Measurements from ENCODE around the gene MIEF1.

MIEF1 gene

DNA sequence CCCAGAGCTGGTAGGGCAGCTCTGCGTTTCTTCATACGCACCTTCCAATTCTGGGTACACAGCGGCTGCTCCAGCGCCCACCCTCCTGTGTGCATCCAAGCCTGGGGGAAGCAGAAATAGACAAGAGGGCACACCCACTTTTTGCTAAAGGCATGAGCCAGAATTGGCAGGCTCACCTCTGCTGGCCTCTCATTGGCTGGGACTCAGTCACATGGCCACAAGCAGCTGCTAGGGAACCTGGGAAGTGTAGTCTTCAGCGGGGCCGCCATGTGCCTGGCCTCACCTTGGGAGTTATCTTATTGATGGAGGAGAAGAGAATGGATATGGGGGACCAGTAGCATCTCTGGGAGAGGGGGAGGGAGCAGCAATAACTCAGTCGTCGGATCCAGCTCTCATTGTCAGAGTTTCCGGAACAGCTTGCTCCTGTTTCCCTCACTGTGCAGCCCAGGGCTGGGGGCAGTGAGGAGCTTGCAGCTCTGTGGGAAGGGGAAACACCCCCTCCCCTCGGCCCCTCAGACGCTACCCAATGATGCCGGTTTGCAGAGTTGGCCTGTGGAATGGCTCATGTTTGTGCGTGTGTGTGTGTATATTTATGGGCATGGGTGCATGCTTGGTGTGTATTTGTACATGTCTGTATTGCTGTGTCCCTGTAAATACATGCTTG lies 11.8 kb upstream of the MIEF1 start:
- Histone ChIP-seq H3K4me3 (no peak overlapping the region), H3K27me3 (ENCODE audit: low read depth) (no peaks in the 10 kb centered on the region; the same call in 1 of the 2 replicates), H3K9me3 (no peaks in the 10 kb centered on the region), H3K4me1 (no peaks in the 10 kb centered on the region), H3K36me3 (replicated peaks) (no peaks in the 10 kb centered on the region)
- peak; percentile 79 to 90 for DNase-seq (ENCODE audit: low spot score in 2 of 2)
- in situ Hi-C loops (cut with MboI; ENCODE audit: low sequenced_read_pairs), result no loop called here

DNA sequence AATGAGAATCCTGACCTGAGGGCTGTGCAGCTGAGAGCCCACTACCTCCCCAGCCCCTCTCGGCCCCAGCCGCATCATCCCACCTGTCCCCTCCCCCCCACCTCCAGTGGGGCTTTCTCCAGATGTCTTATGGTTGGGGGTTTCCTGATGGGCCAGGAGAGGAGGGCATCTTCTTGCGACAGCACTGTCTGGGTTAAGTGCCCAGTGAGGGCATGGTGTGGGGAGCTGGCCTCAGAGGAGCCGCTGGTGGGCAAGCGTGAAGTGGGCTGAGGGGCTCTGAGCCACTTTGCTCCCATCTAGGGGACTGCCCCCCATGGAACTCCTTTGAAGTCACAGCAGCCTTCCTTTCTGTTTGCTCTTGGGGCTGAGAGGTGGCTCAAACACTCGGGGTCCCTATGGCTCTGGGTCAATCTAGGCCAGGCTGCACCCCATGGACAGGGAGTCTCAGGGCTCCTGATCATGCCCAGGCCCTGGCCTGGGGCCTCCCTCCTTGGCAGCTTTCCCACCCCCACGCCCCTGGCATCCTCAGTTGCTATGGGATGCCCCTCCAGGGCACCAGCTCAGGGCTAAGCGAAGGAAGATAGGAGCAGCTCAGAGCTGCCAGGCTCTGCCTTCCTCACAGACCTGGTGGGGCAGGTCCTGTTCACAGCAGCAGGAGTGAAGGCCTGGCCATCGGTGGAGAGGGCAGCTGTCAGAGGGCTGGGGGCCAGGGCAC lies 11.0 kb upstream of the MIEF1 start:
- no peak for DNase-seq (ENCODE audit: low spot score in 2 of 2)
- H3K4me1 ChIP-seq, result no peaks in the 10 kb centered on the region
- H3K36me3 ChIP-seq (replicated peaks), result no peaks in the 10 kb centered on the region
- H3K9me3 ChIP-seq, result no peaks in the 10 kb centered on the region
- no peak overlapping the region for H3K4me3 ChIP-seq
- no peaks in the 10 kb centered on the region; the same call in 1 of the 2 replicates for H3K27me3 ChIP-seq (ENCODE audit: low read depth)
- in situ Hi-C loops (cut with MboI; ENCODE audit: low sequenced_read_pairs), result no loop called here

DNA sequence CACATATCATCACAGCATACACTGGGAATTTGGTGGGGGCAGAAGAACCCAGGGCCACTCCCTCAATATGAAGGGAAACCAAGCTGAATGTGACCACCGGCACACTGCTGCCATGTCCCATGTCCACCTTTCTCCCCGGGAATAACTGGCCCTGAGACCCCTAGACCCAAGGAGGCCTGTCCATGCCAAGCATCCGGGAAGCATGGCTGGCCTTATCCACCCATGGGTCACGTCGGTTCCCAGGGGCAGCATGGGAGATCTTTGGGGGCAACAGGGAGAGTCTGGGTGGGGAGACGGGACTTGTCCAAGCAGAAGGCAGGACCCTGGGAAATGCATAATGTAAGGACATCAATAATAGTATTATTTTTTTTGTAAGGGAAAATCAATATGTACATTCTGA lies 10.4 kb upstream of the MIEF1 start:
- H3K4me1 ChIP-seq, result no peaks in the 10 kb centered on the region
- in situ Hi-C loops (cut with MboI; ENCODE audit: low sequenced_read_pairs), result no loop called here
- H3K27me3 ChIP-seq (ENCODE audit: low read depth), result no peaks in the 10 kb centered on the region; the same call in 1 of the 2 replicates
- no peaks in the 10 kb centered on the region for H3K9me3 ChIP-seq
- H3K4me3 ChIP-seq, result no peak overlapping the region
- DNase-seq (ENCODE audit: low spot score in 2 of 2), result no peak
- no peaks in the 10 kb centered on the region for H3K36me3 ChIP-seq (replicated peaks)

DNA sequence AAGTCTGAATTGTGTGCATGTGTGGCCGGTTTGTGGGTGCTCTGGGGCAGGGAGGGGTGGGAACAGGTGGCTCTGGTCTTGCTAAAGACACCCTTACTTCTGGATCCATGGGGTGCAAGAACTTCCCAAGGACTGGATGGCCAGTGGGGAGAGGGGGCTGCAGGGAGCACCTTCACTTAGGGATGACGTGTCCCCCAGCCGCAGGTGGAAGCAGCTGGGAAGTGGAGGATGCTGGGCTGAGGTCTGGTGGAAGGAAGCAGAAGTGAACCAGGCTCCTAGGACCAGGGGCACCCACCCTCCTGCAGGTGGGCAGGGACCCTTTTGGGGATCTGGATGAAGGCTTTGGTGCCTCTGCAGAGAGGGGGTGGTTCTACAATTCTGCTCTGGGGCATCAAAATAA lies 9.9 kb upstream of the MIEF1 start:
- in situ Hi-C loops (cut with MboI; ENCODE audit: low sequenced_read_pairs), result no loop called here
- H3K4me3 ChIP-seq, result no peak overlapping the region
- no peaks in the 10 kb centered on the region for H3K9me3 ChIP-seq
- no peaks in the 10 kb centered on the region; the same call in 1 of the 2 replicates for H3K27me3 ChIP-seq (ENCODE audit: low read depth)
- H3K36me3 ChIP-seq (replicated peaks), result no peaks in the 10 kb centered on the region
- DNase-seq (ENCODE audit: low spot score in 2 of 2), result no peak
- H3K4me1 ChIP-seq, result no peaks in the 10 kb centered on the region

DNA sequence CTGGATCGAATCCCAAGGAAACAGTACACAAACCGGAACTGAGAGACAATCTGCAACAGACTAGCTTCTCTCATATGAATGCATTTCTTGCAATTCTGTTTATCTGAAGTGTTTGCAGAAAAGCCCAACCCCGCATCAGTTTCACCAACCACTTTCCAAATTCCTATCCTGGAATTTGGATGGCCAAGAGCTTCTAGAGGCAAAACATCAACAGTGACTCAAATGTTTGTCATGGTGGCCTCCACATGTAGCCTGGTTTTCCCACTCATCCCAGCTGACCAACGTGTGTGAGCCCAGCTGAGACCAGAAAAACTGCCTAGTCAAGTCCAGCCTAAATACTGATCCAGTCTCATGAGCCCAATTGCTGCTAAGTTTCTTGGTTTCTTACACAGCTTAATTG lies 8.3 kb upstream of the MIEF1 start:
- Histone ChIP-seq H3K27me3 (ENCODE audit: low read depth) (no peaks in the 10 kb centered on the region; the same call in 1 of the 2 replicates), H3K36me3 (replicated peaks) (no peaks in the 10 kb centered on the region), H3K9me3 (no peaks in the 10 kb centered on the region), H3K4me3 (no peak overlapping the region), H3K4me1 (no peaks in the 10 kb centered on the region)
- DNase-seq (ENCODE audit: low spot score in 2 of 2), result no peak
- in situ Hi-C loops (cut with MboI; ENCODE audit: low sequenced_read_pairs), result no loop called here

DNA sequence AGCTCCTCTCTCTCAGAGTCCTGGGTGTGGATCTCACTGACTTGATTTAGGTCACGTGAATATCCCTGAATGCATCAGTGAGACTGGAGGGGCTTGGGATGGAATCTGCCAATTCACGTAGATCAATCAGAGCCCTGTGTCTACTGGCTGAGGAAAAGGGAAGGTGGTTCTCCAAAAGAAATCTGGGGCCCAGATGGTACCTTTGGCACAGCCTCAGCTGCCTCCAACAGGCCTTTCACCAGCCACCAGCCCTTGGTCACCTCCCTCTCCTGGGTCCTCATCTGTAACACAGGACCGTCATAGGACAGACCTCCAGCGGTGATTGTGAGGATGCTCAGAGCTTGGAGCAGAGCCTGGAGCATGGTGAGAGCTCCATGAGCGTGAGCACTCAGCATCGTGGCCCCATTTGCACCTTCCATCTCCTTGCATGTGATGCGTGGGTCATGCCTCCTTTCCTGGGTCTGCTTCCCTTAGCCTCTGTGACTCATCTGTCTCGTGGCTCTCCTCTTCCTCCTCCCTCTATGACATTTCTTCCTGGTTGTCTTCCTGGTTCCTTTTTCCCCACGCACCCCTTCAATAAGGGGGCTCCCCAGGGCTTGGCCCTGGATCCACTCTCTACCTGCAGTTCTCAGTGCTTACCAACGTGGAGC lies 7.5 kb upstream of the MIEF1 start:
- in situ Hi-C loops (cut with MboI; ENCODE audit: low sequenced_read_pairs), result no loop called here

DNA sequence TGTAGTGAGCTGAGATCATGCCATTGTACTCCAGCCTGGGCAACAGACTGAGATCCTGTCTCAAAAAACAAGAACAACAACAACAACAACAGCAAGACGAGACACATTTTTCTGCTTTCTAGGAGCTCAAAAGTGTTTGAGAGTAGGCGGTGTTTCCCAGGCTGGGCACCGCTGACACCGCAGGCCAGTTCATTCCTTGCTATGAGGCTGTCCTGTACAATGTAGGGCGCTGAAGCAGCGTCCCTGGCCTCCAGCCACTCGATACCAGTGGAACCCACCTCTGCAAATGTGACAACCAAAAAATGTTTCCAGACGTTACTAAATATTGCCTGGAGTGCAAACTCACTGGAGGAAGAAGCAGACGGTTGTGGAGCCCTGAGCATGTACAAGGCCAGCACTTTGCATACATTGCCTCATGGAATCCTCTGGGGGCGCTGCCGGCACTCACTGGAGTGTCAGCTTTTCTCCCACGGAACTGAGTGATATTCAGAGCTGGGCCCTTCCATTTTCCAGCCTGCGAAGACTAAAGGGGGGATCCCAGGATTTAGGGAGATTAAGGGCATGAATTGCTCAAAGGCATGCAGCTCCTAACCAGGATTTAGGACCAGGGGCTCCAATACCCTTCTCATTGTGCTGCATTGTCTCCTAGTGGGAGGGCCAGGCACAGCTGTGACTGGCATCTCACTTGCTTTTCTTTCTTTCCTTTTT lies 5.8 kb upstream of the MIEF1 start:
- Histone ChIP-seq H3K36me3 (replicated peaks) (no peaks in the 10 kb centered on the region), H3K27me3 (ENCODE audit: low read depth) (no peaks in the 10 kb centered on the region; the same call in 1 of the 2 replicates), H3K9me3 (no peaks in the 10 kb centered on the region), H3K4me3 (no peak overlapping the region), H3K4me1 (no peaks in the 10 kb centered on the region)
- in situ Hi-C loops (cut with MboI; ENCODE audit: low sequenced_read_pairs), result no loop called here
- DNase-seq (ENCODE audit: low spot score in 2 of 2), result peak; percentile 63 to 85

More for the DNA sequence above, 7.5 kb upstream of the MIEF1 start:
- no peak overlapping the region for H3K4me3 ChIP-seq
- no peaks in the 10 kb centered on the region for H3K36me3 ChIP-seq (replicated peaks)
- H3K9me3 ChIP-seq, result no peaks in the 10 kb centered on the region
- DNase-seq (ENCODE audit: low spot score in 2 of 2), result no peak
- no peaks in the 10 kb centered on the region for H3K4me1 ChIP-seq
- no peaks in the 10 kb centered on the region; the same call in 1 of the 2 replicates for H3K27me3 ChIP-seq (ENCODE audit: low read depth)

DNA sequence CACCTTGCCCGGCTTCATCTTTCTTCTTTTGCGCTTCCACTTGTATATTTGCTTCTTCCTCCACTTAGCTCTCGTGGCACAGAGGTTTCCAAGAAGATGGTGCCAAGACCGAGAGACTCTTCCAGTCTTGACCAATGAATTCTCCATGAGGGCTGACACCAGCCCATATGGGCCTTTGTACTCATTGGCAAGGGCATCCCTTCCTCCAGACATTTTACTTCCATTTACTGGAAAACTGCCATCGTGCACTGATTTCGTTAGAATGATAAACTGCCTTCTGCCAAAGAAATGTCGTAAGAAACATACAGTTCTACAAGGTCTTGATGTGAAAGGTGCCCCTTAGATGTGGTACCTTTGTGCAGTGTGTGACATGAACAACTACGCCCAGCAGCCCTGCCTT lies 4.7 kb upstream of the MIEF1 start:
- no peaks in the 10 kb centered on the region for H3K9me3 ChIP-seq
- H3K4me3 ChIP-seq, result no peak overlapping the region
- DNase-seq (ENCODE audit: low spot score in 2 of 2), result no peak
- no peaks in the 10 kb centered on the region; the same call in 1 of the 2 replicates for H3K27me3 ChIP-seq (ENCODE audit: low read depth)
- in situ Hi-C loops (cut with MboI; ENCODE audit: low sequenced_read_pairs), result no loop called here
- H3K36me3 ChIP-seq (replicated peaks), result peaks cover 1% of the 10 kb centered on the region; the same call in 1 of the 2 replicates
- H3K4me1 ChIP-seq, result peaks cover 4% of the 10 kb centered on the region

DNA sequence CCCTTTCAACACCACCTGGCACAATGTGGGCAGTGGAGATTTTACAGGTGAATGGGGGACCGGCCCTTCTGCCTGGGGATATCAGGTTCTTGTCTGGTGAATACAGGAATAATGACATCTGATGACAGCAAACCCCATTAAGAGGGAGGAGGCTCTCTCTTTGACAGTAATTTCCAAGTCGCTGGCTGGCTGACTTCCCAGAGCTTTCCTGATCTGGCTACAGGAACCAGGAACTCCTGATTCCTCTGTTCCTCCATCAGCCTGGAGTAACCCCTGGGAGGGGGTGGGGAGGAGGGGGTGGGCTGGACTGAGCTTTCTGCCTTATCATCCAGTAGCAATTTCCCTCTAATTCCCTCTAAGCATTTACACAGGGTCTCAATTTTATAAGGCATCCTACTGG lies 3.7 kb upstream of the MIEF1 start:
- DNase-seq (ENCODE audit: low spot score in 2 of 2), result no peak
- H3K4me1 ChIP-seq, result peaks cover 6% of the 10 kb centered on the region
- H3K4me3 ChIP-seq, result no peak overlapping the region
- H3K9me3 ChIP-seq, result no peaks in the 10 kb centered on the region
- in situ Hi-C loops (cut with MboI; ENCODE audit: low sequenced_read_pairs), result no loop called here
- H3K36me3 ChIP-seq (replicated peaks), result peaks cover 8% of the 10 kb centered on the region
- no peaks in the 10 kb centered on the region; the same call in 1 of the 2 replicates for H3K27me3 ChIP-seq (ENCODE audit: low read depth)

DNA sequence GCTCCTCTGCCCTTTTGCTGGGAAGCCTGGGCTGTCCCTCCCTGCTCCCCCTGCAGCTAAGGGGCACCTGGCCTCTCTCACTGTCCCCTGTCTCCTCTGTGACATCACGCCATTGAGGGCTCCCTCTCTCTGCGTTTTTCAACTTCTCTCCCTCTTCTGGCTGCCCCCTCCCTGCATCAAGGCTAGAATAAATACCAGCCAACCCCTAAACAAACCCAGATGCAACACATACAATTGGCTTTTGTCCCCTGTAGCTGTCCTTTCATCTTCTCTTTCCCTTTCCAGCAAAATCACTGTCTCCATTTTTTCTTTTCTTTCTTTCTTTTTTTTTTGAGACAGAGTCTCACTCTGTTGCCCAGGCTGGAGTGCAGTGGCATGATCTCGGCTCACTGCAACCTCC lies 3.3 kb upstream of the MIEF1 start:
- Histone ChIP-seq H3K27me3 (ENCODE audit: low read depth) (no peaks in the 10 kb centered on the region; the same call in 1 of the 2 replicates), H3K4me3 (no peak overlapping the region), H3K9me3 (no peaks in the 10 kb centered on the region), H3K4me1 (peaks cover 10% of the 10 kb centered on the region), H3K36me3 (replicated peaks) (peaks cover 12% of the 10 kb centered on the region)
- no peak for DNase-seq (ENCODE audit: low spot score in 2 of 2)
- in situ Hi-C loops (cut with MboI; ENCODE audit: low sequenced_read_pairs), result no loop called here

DNA sequence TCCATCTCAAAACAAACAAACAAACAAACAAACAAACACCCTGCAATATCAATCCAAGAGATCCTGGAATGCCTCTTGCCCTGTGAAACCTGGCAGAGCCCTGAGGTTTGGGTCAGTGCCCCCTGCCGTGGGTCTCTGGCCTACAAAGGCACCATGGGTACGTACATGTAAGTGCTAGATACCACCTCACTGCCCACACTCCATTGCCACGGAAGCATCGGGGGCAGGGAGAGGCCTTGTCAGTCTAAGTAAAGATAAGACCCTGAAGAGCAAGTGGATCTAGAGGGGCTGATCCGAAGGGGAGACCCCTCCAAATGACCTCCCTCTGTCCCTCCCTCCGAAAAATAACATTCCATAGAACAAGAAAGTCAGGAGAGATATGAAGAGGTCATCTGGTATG lies 2.0 kb upstream of the MIEF1 start:
- Histone ChIP-seq H3K9me3 (no peaks in the 10 kb centered on the region), H3K36me3 (replicated peaks) (peaks cover 25% of the 10 kb centered on the region), H3K4me3 (no peak overlapping the region), H3K27me3 (ENCODE audit: low read depth) (no peaks in the 10 kb centered on the region), H3K4me1 (peaks cover 10% of the 10 kb centered on the region)
- in situ Hi-C loops (cut with MboI; ENCODE audit: low sequenced_read_pairs), result no loop called here
- no peak for DNase-seq (ENCODE audit: low spot score in 2 of 2)

DNA sequence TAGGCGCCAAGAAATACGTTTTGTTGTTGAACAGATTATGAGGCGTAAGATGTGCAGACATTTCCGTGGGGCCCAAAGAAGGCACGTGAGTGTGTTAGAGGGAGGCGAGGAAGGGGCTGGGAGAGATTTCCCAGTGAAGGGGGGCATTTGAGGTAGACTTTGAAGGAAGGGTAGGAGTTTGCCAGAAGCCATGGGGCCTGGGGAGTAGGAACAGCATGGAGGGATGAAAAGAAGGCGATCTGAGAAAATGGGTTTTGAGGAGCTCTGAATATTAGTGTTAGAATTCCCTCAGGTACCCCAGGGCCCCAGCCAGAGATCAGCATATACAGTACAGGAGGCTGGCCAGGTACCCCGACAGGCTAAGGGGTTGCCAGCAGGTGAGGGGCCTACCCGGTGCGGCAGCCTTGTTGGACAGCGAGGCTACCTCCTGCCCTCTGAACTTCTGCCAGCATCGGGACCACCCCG lies 414 bp upstream of the MIEF1 start:
- Histone ChIP-seq H3K27me3 (ENCODE audit: low read depth) (no peaks in the 10 kb centered on the region), H3K4me1 (peaks cover 10% of the 10 kb centered on the region), H3K4me3 (peak overlapping the region; percentile 86), H3K36me3 (replicated peaks) (peaks cover 41% of the 10 kb centered on the region), H3K9me3 (no peaks in the 10 kb centered on the region)
- DNase-seq (ENCODE audit: low spot score in 2 of 2), result no peak
- in situ Hi-C loops (cut with MboI; ENCODE audit: low sequenced_read_pairs), result no loop called here

DNA sequence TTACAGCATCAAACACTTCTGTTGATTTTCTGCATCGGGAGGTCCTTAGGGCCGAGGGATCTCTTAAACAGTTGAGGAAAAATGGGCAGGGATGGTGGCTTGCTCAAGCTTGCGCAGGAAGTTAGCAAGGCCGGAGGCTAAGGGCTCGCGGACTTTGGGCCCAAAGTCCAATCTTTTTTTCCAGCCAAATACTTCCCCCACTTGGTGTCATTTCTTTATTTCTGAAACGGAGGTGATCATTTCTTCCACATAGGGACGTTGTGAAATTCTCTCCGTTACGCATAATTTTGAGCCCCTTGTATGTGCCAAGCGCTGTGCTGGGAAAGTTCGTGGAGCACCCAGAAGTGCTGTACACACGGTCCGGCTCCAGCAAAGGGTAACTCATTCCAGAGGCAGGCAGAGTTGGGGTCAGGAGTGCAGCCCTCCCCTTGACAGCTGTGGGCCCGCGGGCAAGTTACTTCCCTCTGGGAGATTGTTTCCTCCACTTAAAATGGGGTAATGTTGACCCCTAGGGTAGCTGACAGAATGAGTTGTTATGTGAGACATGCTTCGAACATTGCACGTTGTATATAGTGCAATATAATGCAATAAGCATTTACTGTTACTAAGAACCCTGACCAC lies 809 bp downstream of the MIEF1 start:
- DNase-seq (ENCODE audit: low spot score in 2 of 2), result no peak
- H3K27me3 ChIP-seq (ENCODE audit: low read depth), result no peaks in the 10 kb centered on the region
- peaks cover 10% of the 10 kb centered on the region for H3K4me1 ChIP-seq
- no peaks in the 10 kb centered on the region for H3K9me3 ChIP-seq
- peak overlapping the region; percentile 86 for H3K4me3 ChIP-seq
- in situ Hi-C loops (cut with MboI; ENCODE audit: low sequenced_read_pairs), result no loop called here
- H3K36me3 ChIP-seq (replicated peaks), result peaks cover 53% of the 10 kb centered on the region
